ENCODE measurements around the gene RBAK.
"Not testable (repeated sequence)": the region's sequence is repeated elsewhere in the genome, so short reads cannot be mapped to it uniquely, and the experiment has no call there.

DNA sequence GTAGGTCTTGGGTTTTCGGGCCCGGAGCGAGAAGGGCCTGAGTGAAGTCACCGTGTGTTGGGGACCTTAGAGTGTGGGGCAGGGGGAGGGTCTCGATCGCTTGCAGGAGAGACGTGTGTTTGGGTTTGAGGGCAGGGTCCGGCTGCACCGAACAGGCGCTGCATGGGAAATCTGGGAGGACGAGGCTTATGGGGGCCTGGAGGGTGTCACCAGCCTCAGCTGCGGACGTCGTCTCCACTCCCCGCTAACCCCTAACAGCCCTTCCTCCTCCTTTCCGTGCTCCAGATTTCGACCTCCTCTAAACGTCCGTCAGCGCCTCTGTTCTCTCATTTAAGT is 705 bp downstream of the RBAK start:
- not testable (repeated sequence) for TF ChIP-seq POLR2A (IDR thresholded peaks at IDR 0.05; ENCODE audit: extremely low read depth, insufficient read length)
- TF ChIP-seq, protein P1, sequence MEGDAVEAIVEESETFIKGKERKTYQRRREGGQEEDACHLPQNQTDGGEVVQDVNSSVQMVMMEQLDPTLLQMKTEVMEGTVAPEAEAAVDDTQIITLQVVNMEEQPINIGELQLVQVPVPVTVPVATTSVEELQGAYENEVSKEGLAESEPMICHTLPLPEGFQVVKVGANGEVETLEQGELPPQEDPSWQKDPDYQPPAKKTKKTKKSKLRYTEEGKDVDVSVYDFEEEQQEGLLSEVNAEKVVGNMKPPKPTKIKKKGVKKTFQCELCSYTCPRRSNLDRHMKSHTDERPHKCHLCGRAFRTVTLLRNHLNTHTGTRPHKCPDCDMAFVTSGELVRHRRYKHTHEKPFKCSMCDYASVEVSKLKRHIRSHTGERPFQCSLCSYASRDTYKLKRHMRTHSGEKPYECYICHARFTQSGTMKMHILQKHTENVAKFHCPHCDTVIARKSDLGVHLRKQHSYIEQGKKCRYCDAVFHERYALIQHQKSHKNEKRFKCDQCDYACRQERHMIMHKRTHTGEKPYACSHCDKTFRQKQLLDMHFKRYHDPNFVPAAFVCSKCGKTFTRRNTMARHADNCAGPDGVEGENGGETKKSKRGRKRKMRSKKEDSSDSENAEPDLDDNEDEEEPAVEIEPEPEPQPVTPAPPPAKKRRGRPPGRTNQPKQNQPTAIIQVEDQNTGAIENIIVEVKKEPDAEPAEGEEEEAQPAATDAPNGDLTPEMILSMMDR (IDR thresholded peaks at IDR 0.05; ENCODE audit: low read depth, low read length): not testable (repeated sequence)
- TF ChIP-seq, protein P2, sequence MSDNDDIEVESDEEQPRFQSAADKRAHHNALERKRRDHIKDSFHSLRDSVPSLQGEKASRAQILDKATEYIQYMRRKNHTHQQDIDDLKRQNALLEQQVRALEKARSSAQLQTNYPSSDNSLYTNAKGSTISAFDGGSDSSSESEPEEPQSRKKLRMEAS (IDR thresholded peaks at IDR 0.05; ENCODE audit: low read depth, low read length): not testable (repeated sequence)

Measured in NB4 (cell line).